SK-N-SH treated with all-trans-retinoic acid at 6 μM for 48 hours (cell line): ENCODE results near the gene DYRK4.

Experiments
- ATAC-seq: fragments of 200-7000 bp; cut with Tn5 transposase; 3 replicates; pipeline ENCODE4 v1.9.1; 2020; ENCODE audit warnings: mild to moderate bottlenecking, moderate library complexity
- CSDC2 ChIP-seq: fragments of 250-450 bp; sonication (Bioruptor Pico); IDR thresholded peaks from 2 replicates; pipeline ENCODE4 v1.5.0; 2020; ENCODE audit warnings: mild to moderate bottlenecking, moderate library complexity
- ESRRG ChIP-seq: fragments of 250-450 bp; sonication (Bioruptor Pico); IDR thresholded peaks from 2 replicates; pipeline ENCODE4 v1.6.1; 2021; ENCODE audit warnings: mild to moderate bottlenecking
- ISL1 ChIP-seq: fragments of 250-450 bp; sonication (Bioruptor Pico); IDR thresholded peaks from 2 replicates; pipeline ENCODE4 v2.1.2; 2022; ENCODE audit warnings: mild to moderate bottlenecking, moderate library complexity
- OSR1 ChIP-seq: fragments of 250-450 bp; sonication (Bioruptor Pico); IDR thresholded peaks from 2 replicates; pipeline ENCODE4 v1.8.0; 2022; ENCODE audit warnings: moderate library complexity, mild to moderate bottlenecking, inconsistent platforms
- RARB ChIP-seq: fragments of 250-450 bp; sonication (Bioruptor Pico); IDR thresholded peaks from 2 replicates; pipeline ENCODE4 v1.8.0; 2021; ENCODE audit warnings: mild to moderate bottlenecking, moderate library complexity
- SNAI2 ChIP-seq: fragments of 250-450 bp; sonication (Bioruptor Pico); IDR thresholded peaks from 2 replicates; pipeline ENCODE4 v1.5.0; 2020; ENCODE audit warnings: mild to moderate bottlenecking, moderate library complexity
- TCF4 ChIP-seq: fragments of 250-450 bp; sonication (Bioruptor Pico); IDR thresholded peaks from 2 replicates; pipeline ENCODE4 v1.8.0; 2021; ENCODE audit warnings: mild to moderate bottlenecking, moderate library complexity, borderline replicate concordance
- TOX ChIP-seq: fragments of 250-450 bp; sonication (Bioruptor Pico); IDR thresholded peaks from 2 replicates; pipeline ENCODE4 v1.8.0; 2021; ENCODE audit warnings: mild to moderate bottlenecking, moderate library complexity, borderline replicate concordance
- ZC3H10 ChIP-seq: fragments of 250-450 bp; sonication (Bioruptor Pico); IDR thresholded peaks from 2 replicates; pipeline ENCODE4 v1.5.1; 2021; ENCODE audit warnings: mild to moderate bottlenecking, moderate library complexity
- ZFP3 ChIP-seq: fragments of 250-450 bp; sonication (Bioruptor Pico); IDR thresholded peaks from 2 replicates; pipeline ENCODE4 v1.5.0; 2020; ENCODE audit warnings: mild to moderate bottlenecking, moderate library complexity
- ZFP30 ChIP-seq: fragments of 450-650 bp; formaldehyde crosslinking; IDR thresholded peaks from 2 replicates; pipeline ENCODE4 v1.5.0; 2022; ENCODE audit warnings: mild to moderate bottlenecking, moderate library complexity
- ZNF565 ChIP-seq: fragments of 450-650 bp; formaldehyde crosslinking; conservative IDR thresholded peaks from 2 replicates; pipeline ENCODE4 v1.5.0; 2020; ENCODE audit warnings: low read depth, mild to moderate bottlenecking, moderate library complexity
- ZNF70 ChIP-seq: fragments of 450-650 bp; formaldehyde crosslinking; IDR thresholded peaks from 2 replicates; pipeline ENCODE4 v1.5.0; 2020; ENCODE audit warnings: mild to moderate bottlenecking, moderate library complexity
- ZNF8 ChIP-seq: fragments of 450-650 bp; formaldehyde crosslinking; IDR thresholded peaks from 2 replicates; pipeline ENCODE4 v1.5.0; 2020; ENCODE audit warnings: mild to moderate bottlenecking, moderate library complexity
- TF ChIP-seq, protein P1 (sequence below): fragments of 250-450 bp; sonication (Bioruptor Pico); IDR thresholded peaks from 2 replicates; pipeline ENCODE4 v1.8.0; 2020; ENCODE audit warnings: mild to moderate bottlenecking, moderate library complexity, borderline replicate concordance
- TF ChIP-seq, protein P2 (sequence below): fragments of 250-450 bp; sonication (Bioruptor Pico); IDR thresholded peaks from 2 replicates; pipeline ENCODE4 v1.5.0; 2020; ENCODE audit warnings: mild to moderate bottlenecking, moderate library complexity
- TF ChIP-seq, protein P3 (sequence below): fragments of 250-450 bp; sonication (Bioruptor Pico); IDR thresholded peaks from 2 replicates; pipeline ENCODE4 v1.5.1; 2020; ENCODE audit warnings: low read depth, mild to moderate bottlenecking, moderate library complexity
- TF ChIP-seq, protein P4 (sequence below): fragments of 250-450 bp; sonication (Bioruptor Pico); IDR thresholded peaks from 2 replicates; pipeline ENCODE4 v1.8.0; 2021; ENCODE audit warnings: low read depth, mild to moderate bottlenecking, moderate library complexity, borderline replicate concordance

The DYRK4 gene

DNA sequence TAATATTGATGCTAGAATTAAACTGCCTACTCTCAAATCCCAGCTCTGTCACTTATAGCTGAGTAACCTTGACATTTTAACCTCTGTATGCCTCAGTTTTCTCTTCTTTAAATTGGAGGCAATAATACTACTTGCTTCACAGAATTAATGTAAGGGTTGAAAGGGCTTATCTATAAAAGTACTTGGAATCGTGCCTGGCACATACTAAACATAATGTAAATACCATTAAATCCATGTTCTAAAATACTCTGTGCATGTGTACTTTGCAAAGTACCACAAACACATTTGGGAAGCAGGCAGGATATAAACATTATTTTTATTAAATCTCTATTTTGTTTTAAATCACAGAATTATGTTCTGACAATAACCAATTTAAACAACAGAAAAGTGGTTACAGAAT is 41.9 kb downstream of the DYRK4 start:
- no peak for TF ChIP-seq TCF4
- TF ChIP-seq, protein P1, sequence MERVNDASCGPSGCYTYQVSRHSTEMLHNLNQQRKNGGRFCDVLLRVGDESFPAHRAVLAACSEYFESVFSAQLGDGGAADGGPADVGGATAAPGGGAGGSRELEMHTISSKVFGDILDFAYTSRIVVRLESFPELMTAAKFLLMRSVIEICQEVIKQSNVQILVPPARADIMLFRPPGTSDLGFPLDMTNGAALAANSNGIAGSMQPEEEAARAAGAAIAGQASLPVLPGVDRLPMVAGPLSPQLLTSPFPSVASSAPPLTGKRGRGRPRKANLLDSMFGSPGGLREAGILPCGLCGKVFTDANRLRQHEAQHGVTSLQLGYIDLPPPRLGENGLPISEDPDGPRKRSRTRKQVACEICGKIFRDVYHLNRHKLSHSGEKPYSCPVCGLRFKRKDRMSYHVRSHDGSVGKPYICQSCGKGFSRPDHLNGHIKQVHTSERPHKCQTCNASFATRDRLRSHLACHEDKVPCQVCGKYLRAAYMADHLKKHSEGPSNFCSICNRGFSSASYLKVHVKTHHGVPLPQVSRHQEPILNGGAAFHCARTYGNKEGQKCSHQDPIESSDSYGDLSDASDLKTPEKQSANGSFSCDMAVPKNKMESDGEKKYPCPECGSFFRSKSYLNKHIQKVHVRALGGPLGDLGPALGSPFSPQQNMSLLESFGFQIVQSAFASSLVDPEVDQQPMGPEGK (CRISPR knock-in tag), result no peak
- ATAC-seq, result no peak

DNA sequence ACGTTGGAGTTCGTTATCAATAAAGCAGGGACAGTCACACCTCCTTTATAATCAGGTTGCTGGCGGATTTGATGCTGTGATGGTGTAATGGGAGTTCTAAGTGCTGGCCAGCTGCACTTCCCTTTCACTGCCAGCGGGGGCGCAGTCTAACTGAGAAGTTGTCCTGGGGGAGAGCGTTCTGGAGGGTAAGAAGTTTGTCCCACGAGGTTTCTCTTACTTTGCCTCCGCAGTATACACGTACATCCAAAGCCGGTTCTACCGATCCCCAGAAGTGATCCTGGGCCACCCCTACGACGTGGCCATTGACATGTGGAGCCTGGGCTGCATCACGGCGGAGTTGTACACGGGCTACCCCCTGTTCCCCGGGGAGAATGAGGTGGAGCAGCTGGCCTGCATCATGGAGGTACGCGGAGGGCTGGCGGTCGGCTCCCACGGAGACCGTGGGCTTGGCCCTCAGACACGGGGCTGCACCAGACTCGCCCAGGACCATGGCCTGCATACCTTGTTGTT is 42.7 kb downstream of the DYRK4 start:
- TF ChIP-seq, protein P2, sequence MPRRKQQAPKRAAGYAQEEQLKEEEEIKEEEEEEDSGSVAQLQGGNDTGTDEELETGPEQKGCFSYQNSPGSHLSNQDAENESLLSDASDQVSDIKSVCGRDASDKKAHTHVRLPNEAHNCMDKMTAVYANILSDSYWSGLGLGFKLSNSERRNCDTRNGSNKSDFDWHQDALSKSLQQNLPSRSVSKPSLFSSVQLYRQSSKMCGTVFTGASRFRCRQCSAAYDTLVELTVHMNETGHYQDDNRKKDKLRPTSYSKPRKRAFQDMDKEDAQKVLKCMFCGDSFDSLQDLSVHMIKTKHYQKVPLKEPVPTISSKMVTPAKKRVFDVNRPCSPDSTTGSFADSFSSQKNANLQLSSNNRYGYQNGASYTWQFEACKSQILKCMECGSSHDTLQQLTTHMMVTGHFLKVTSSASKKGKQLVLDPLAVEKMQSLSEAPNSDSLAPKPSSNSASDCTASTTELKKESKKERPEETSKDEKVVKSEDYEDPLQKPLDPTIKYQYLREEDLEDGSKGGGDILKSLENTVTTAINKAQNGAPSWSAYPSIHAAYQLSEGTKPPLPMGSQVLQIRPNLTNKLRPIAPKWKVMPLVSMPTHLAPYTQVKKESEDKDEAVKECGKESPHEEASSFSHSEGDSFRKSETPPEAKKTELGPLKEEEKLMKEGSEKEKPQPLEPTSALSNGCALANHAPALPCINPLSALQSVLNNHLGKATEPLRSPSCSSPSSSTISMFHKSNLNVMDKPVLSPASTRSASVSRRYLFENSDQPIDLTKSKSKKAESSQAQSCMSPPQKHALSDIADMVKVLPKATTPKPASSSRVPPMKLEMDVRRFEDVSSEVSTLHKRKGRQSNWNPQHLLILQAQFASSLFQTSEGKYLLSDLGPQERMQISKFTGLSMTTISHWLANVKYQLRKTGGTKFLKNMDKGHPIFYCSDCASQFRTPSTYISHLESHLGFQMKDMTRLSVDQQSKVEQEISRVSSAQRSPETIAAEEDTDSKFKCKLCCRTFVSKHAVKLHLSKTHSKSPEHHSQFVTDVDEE (CRISPR knock-in tag), result no peak; the same call in 1 of the 2 replicates
- TF ChIP-seq ZNF8 (CRISPR knock-in tag), result no peak
- no peak for TF ChIP-seq TCF4
- TF ChIP-seq SNAI2 (CRISPR knock-in tag), result no peak
- no peak for TF ChIP-seq ZFP30
- TF ChIP-seq ESRRG (CRISPR knock-in tag), result no peak
- TF ChIP-seq ISL1 (CRISPR knock-in tag), result no peak
- TF ChIP-seq ZNF70 (CRISPR knock-in tag), result no peak
- no peak for TF ChIP-seq RARB (CRISPR knock-in tag)
- no peak for TF ChIP-seq ZNF565 (CRISPR knock-in tag)
- no peak for TF ChIP-seq TOX (CRISPR knock-in tag)
- TF ChIP-seq CSDC2 (CRISPR knock-in tag), result no peak
- TF ChIP-seq, protein P3, sequence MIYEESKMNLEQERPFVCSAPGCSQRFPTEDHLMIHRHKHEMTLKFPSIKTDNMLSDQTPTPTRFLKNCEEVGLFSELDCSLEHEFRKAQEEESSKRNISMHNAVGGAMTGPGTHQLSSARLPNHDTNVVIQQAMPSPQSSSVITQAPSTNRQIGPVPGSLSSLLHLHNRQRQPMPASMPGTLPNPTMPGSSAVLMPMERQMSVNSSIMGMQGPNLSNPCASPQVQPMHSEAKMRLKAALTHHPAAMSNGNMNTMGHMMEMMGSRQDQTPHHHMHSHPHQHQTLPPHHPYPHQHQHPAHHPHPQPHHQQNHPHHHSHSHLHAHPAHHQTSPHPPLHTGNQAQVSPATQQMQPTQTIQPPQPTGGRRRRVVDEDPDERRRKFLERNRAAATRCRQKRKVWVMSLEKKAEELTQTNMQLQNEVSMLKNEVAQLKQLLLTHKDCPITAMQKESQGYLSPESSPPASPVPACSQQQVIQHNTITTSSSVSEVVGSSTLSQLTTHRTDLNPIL (CRISPR knock-in tag), result no peak
- TF ChIP-seq OSR1 (CRISPR knock-in tag), result no peak
- TF ChIP-seq, protein P1 (CRISPR knock-in tag), result peak; percentile 75; the same call in 1 of the 2 replicates
- 0 out of 2 replicates have a peak, but pooled peaks have one; percentile 26 for TF ChIP-seq ZFP3 (CRISPR knock-in tag)
- ATAC-seq, result peak; percentile 97

DNA sequence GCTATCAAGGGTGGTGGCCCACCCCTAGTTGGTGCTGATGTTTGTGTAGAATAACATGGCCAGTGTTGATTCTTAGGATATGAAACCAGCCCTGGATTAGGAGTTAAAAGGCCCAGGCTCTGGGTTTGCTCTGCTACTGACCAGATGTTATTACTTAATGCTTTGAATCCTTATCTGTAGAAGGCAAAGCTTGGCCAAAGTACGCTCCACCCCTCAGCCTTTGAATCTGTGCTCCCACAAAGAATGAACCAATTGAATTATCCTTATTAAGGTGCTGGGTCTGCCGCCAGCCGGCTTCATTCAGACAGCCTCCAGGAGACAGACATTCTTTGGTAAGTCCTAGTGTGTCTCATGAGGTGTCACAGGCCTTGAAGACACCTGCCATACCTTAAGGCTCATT is 45.0 kb downstream of the DYRK4 start:
- no peak for ATAC-seq
- TF ChIP-seq TCF4, result peak; percentile 84
- TF ChIP-seq ZFP3 (CRISPR knock-in tag), result no peak
- TF ChIP-seq, protein P2 (CRISPR knock-in tag), result peak; percentile 45; the same call in 1 of the 2 replicates
- TF ChIP-seq ZNF70 (CRISPR knock-in tag), result no peak

DNA sequence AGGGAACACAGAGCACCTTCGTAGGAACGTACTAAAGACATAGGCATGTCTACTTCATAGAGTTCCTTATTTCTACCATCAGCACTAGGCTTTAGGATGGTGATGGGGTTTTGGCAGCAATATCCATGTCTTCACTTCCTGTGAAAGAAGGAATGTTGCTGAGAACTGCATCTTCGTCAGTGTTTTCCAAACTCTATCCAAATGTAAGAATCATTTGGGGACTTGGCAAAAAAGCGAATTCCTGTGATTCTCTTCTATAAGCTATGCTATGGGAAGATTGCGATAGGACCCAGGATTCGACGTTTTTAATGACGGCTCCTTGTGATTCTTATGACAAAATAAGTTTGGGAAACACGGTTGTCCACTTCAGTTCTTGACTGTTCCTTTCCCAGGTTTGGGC is 47.1 kb downstream of the DYRK4 start:
- no peak for ATAC-seq
- TF ChIP-seq TCF4, result no peak
- TF ChIP-seq, protein P4, sequence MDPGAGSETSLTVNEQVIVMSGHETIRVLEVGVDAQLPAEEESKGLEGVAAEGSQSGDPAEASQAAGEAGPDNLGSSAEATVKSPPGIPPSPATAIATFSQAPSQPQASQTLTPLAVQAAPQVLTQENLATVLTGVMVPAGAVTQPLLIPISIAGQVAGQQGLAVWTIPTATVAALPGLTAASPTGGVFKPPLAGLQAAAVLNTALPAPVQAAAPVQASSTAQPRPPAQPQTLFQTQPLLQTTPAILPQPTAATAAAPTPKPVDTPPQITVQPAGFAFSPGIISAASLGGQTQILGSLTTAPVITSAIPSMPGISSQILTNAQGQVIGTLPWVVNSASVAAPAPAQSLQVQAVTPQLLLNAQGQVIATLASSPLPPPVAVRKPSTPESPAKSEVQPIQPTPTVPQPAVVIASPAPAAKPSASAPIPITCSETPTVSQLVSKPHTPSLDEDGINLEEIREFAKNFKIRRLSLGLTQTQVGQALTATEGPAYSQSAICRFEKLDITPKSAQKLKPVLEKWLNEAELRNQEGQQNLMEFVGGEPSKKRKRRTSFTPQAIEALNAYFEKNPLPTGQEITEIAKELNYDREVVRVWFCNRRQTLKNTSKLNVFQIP, result no peak
- no peak for TF ChIP-seq RARB (CRISPR knock-in tag)
- TF ChIP-seq OSR1 (CRISPR knock-in tag), result no peak
- TF ChIP-seq ZC3H10 (CRISPR knock-in tag), result no peak
- no peak for TF ChIP-seq ZNF8 (CRISPR knock-in tag)
- TF ChIP-seq ISL1 (CRISPR knock-in tag), result no peak
- TF ChIP-seq, all 23 proteins: peak for 0
